Tibial artery (tissue), 4 donors: Measurements from ENCODE around the gene HMGN1.

Source experiments
- DNase-seq, 2 donors: peaks; one replicate each; pipeline ENCODE4 v3.0.0-alpha.2; 2019
- H3K27ac ChIP-seq, 2 donors: fragments of 200-600 bp; sonication (generic) in 1 of 2; 1 replicate in 1 of 2; 2 replicates in 1 of 2; pipeline ENCODE4 v1.5.1; 2018 to 2019; ENCODE audit warnings: mild to moderate bottlenecking in 1 of 2
- H3K27me3 ChIP-seq, 2 donors: fragments of 200-600 bp; sonication (generic) in 1 of 2; one replicate each; pipeline versions ENCODE4 v1.5.1 to v1.6.0; 2016 to 2019
- H3K36me3 ChIP-seq, 3 donors: fragments of 200-600 bp; sonication (generic) in 2 of 3; one replicate each; pipeline ENCODE4 v1.5.1; 2016 to 2019; ENCODE audit warnings: mild to moderate bottlenecking in 2 of 3
- H3K4me1 ChIP-seq, 4 donors: fragments of 200-600 bp; sonication (generic) in 2 of 4; 1 replicate in 3 of 4; 2 replicates in 1 of 4; pipeline ENCODE4 v1.5.1; 2016 to 2019
- H3K4me3 ChIP-seq, 2 donors: fragments of 200-600 bp; sonication (generic) in 1 of 2; 1 replicate in 1 of 2; 2 replicates in 1 of 2; pipeline ENCODE4 v1.5.1; 2018 to 2019; ENCODE audit warnings: mild to moderate bottlenecking in 2 of 2
- H3K9me3 ChIP-seq, 3 donors: fragments of 200-600 bp; sonication (generic) in 1 of 3; one replicate each; pipeline ENCODE4 v1.5.1; 2016 to 2019
- CTCF ChIP-seq, 2 experiments: fragments of 200-600 bp in 1 of 2; fragments of 450-650 bp in 1 of 2; IDR thresholded peaks; one replicate each; pipeline ENCODE4 v1.5.1; 2017 to 2019; ENCODE audit warnings: antibody characterized with exemption in 2 of 2, mild to moderate bottlenecking in 1 of 2, moderate library complexity in 1 of 2
- intact Hi-C: fragments of 100-400 bp; cut with DNase I; formaldehyde crosslinking; loops from one replicate; pipeline ENCODE4 v1.15.0; 2023; ENCODE audit warnings: low total_unique reads

The HMGN1 gene

DNA sequence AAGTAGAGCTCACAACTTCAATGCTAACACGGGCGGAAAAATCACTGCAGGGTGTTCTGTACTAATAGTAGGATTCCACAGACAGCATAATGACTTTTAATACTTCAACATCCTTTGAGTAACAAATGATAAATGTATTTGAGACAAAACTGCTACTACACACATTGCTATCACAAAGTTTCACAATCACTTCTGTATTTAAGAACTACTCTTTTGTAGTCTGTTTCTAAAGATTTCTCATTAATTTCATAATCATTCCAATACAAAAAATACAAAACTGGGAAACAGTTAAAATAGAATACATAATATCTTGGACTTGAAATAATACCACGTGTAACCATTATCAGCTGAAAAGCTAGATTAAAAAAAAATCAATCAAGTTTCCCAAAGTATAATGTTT lies 2.7 kb downstream of the HMGN1 start:
- no peak for DNase-seq
- H3K4me1 ChIP-seq: peaks cover 0 to 24% (median 10%) of the 10 kb centered on the region in 4 donors
- TF ChIP-seq CTCF (IDR thresholded peaks at IDR 0.05): no peak
- H3K4me3 ChIP-seq: no peak overlapping the region
- H3K9me3 ChIP-seq: no peaks in the 10 kb centered on the region
- H3K27ac ChIP-seq: no peak overlapping the region
- peaks cover 18 to 25% (median 21%) of the 10 kb centered on the region in 3 donors for H3K36me3 ChIP-seq
- intact Hi-C loops: no loop called here
- H3K27me3 ChIP-seq: no peaks in the 10 kb centered on the region

DNA sequence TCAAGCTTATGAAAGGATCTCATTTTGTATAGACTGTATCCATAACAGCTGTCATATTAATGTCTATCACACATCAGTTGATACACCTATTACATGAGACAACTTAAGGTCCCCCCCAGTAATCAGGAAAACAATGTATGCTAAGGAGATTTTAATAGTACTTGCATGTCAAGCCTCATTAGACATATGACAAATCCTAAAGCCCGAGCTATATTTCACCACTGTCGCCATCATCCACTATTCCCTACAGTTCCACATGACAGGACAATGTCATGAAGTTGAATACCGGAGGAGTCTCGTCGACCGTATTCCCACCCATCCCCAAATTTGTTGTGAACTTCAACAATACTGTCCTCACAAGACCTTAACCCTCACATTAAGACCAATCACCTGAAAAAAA lies 3.4 kb downstream of the HMGN1 start:
- intact Hi-C loops: no loop called here
- Histone ChIP-seq H3K9me3 (no peaks in the 10 kb centered on the region), H3K27me3 (no peaks in the 10 kb centered on the region), H3K4me1 (peaks cover 0 to 24% (median 10%) of the 10 kb centered on the region in 4 donors), H3K36me3 (peaks cover 21 to 26% (median 26%) of the 10 kb centered on the region in 3 donors), H3K27ac (no peak overlapping the region), H3K4me3 (no peak overlapping the region)
- no peak for TF ChIP-seq CTCF (IDR thresholded peaks at IDR 0.05)
- no peak for DNase-seq

- Histone ChIP-seq H3K9me3 (no peaks in the 10 kb centered on the region), H3K4me1 (peaks cover 0 to 24% (median 10%) of the 10 kb centered on the region in 4 donors), H3K27me3 (no peaks in the 10 kb centered on the region), H3K27ac (no peak overlapping the region), H3K4me3 (no peak overlapping the region), H3K36me3 (peaks cover 21 to 26% (median 26%) of the 10 kb centered on the region in 3 donors)
- no peak for TF ChIP-seq CTCF (IDR thresholded peaks at IDR 0.05)
- DNase-seq: no peak
- intact Hi-C loops: no loop called here
Observed at GRCh38 chr21:39344848-39345247, 4.0 kb downstream of the HMGN1 start.

DNA sequence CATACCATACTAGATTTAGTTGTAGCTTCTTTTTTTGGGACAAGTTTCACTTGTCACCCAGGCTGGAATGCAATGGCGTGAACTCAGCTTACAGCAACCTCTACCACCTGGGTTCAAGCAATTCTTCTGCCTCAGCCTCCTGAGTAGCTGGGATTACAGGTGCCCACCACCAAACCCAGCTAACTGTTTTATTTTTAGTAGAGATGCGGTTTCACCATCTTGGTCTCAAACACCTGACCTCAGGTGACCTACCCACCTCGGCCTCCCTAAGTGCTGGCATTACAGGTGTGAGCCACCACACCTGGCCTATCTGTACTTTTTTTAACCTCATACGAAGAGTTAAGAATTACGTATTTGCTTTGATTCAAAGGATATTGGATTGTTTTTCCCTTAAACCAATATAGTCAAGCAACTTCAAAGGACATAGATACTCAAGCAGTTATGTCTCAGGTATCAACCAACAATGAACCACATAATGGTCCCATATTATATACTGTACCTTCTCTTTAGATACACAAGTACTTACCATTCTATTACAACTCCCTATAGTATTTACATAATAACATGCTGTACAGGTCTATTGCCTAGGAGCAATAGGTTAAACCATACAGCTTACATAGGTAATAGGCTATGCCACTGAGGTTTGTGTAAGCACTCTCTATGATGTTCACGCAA lies 7.5 kb downstream of the HMGN1 start:
- H3K27ac ChIP-seq: no peak overlapping the region
- no peak for TF ChIP-seq CTCF (IDR thresholded peaks at IDR 0.05)
- H3K9me3 ChIP-seq: no peaks in the 10 kb centered on the region
- H3K36me3 ChIP-seq: peaks cover 21 to 26% (median 26%) of the 10 kb centered on the region in 3 donors
- peaks cover 0 to 9% (median 5%) of the 10 kb centered on the region in 4 donors for H3K4me1 ChIP-seq
- no peaks in the 10 kb centered on the region for H3K27me3 ChIP-seq
- intact Hi-C loops: no loop called here
- DNase-seq: no peak
- no peak overlapping the region for H3K4me3 ChIP-seq

- DNase-seq: no peak
- Histone ChIP-seq H3K27me3 (no peaks in the 10 kb centered on the region), H3K4me3 (no peak overlapping the region), H3K27ac (no peak overlapping the region), H3K4me1 (peaks cover 0 to 4% (median under 1%) of the 10 kb centered on the region in 4 donors), H3K9me3 (no peaks in the 10 kb centered on the region), H3K36me3 (peaks cover 21 to 26% (median 26%) of the 10 kb centered on the region in 3 donors)
- TF ChIP-seq CTCF (IDR thresholded peaks at IDR 0.05): no peak
- intact Hi-C loops: no loop called here
Observed at GRCh38 chr21:39340687-39341086, 8.2 kb downstream of the HMGN1 start.
